ENCODE data around the gene MACROD2. TPM values are rescaled to one million over a fixed set of nuclear protein-coding genes. Genes with fewer than 3 reads are reported as not detected.

MACROD2 gene
- total and polyA plus RNA-seq, 2 of the 4 experiments (the other 2 are of a cell fraction), result not detected

DNA sequence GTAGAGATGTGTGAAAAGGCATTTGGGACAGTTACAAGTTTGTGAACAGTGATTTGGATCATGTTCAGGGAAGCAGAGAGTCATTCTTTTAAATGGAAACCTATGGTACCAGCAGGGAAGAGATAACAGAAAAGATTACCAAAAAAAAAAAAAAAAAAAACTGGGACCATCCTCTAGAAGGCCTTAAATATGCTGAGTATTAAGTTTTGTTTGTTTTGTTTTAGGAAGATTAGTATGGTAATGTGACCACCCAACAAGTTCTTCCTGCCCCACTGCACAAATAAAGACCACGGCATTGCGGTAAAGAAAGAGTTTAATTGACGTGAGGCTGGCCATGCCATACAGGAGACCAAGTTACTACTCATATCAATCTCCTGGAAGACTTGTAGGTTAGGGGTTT, 1631.8 kb downstream of the MACROD2 start:
- Histone ChIP-seq H3K14ac (replicated peaks; ENCODE audit: low read depth, low read length) (no peak overlapping the region), H4K91ac (ENCODE audit: insufficient read depth, low read depth, low read length) (no peak overlapping the region), H3K9ac (ENCODE audit: low read depth, low read length) (no peak overlapping the region), H3K56ac (ENCODE audit: extremely low read depth, insufficient read depth, low read length) (no peak overlapping the region), H4K5ac (ENCODE audit: low read depth, low read length) (no peak overlapping the region), H3K27ac (ENCODE audit: insufficient read depth, low read length) (no peak overlapping the region), H3K27me3 (ENCODE audit: control insufficient read depth, insufficient read depth, low read length) (no peaks in the 10 kb centered on the region; the same call in 1 of the 2 replicates), H2BK20ac (ENCODE audit: low read depth, low read length) (no peak overlapping the region), H4K8ac (ENCODE audit: low read depth in 2 of 2, low read length in 2 of 2) (no peak overlapping the region), H3K79me1 (ENCODE audit: low read depth in 1 of 2, low read length in 2 of 2) (no peaks in the 10 kb centered on the region), H3K9me3 (ENCODE audit: control insufficient read depth, insufficient read depth, low read length) (no peaks in the 10 kb centered on the region), H2BK15ac (ENCODE audit: low read depth, low read length) (no peak overlapping the region), H2BK5ac (ENCODE audit: low read depth, low read length, poor library complexity, severe bottlenecking) (no peak overlapping the region), H3K18ac (ENCODE audit: low read depth, low read length) (no peak overlapping the region), H2AK9ac (replicated peaks; ENCODE audit: low read depth, low read length, poor library complexity) (no peak overlapping the region), H3K23ac (ENCODE audit: low read depth, low read length) (no peak overlapping the region), H2BK120ac (ENCODE audit: low read depth, low read length) (no peak overlapping the region), H2AK5ac (ENCODE audit: low read depth, low read length) (no peak overlapping the region), H3K4ac (ENCODE audit: low read depth, low read length) (no peak overlapping the region), H3K36me3 (ENCODE audit: control insufficient read depth, insufficient read depth, low read length) (no peaks in the 10 kb centered on the region), H2AFZ (replicated peaks; ENCODE audit: low read length, poor library complexity) (no peak overlapping the region), H3K4me1 (ENCODE audit: control insufficient read depth, insufficient read depth, low read length) (no peaks in the 10 kb centered on the region), H3K4me3 (ENCODE audit: insufficient read depth, low read depth, low read length) (no peak overlapping the region), H3K9me1 (ENCODE audit: insufficient read depth, low read length) (no peaks in the 10 kb centered on the region), H3K4me2 (ENCODE audit: low read depth, low read length) (no peak overlapping the region), H4K20me1 (ENCODE audit: insufficient read depth, low read length) (no peaks in the 10 kb centered on the region)
- dilution Hi-C loops (cut with HindIII; ENCODE audit: low sequenced_read_pairs, unreplicated experiment), result no loop called here
- in situ Hi-C loops (cut with MboI; ENCODE audit: low sequenced_read_pairs), result no loop called here
- no CpG with 5 or more reads among the region's 3 CpGs for WGBS, 2 experiments (ENCODE audit: extremely low coverage in 2 of 2, insufficient read length in 1 of 2)
- DNase-seq, result no peak
- ChIA-PET CTCF (no interaction called here), POLR2A (ENCODE audit: unreplicated experiment) (no interaction called here)
- intact Hi-C loops (cut with micrococcal nuclease), result no loop called here
- no peak for TF ChIP-seq MAZ (IDR thresholded peaks at IDR 0.05; ENCODE audit: borderline replicate concordance, low read depth, low read length)
- TF ChIP-seq MAFK (IDR thresholded peaks at IDR 0.05; ENCODE audit: low read depth, low read length), result no peak
- BruUV-seq (replicated peaks), result no TSS peak
- no peak for ATAC-seq (ENCODE audit: low read depth)

All from IMR-90 (cell line).